ENCODE data around the gene ZNF562.

Gene ZNF562

DNA sequence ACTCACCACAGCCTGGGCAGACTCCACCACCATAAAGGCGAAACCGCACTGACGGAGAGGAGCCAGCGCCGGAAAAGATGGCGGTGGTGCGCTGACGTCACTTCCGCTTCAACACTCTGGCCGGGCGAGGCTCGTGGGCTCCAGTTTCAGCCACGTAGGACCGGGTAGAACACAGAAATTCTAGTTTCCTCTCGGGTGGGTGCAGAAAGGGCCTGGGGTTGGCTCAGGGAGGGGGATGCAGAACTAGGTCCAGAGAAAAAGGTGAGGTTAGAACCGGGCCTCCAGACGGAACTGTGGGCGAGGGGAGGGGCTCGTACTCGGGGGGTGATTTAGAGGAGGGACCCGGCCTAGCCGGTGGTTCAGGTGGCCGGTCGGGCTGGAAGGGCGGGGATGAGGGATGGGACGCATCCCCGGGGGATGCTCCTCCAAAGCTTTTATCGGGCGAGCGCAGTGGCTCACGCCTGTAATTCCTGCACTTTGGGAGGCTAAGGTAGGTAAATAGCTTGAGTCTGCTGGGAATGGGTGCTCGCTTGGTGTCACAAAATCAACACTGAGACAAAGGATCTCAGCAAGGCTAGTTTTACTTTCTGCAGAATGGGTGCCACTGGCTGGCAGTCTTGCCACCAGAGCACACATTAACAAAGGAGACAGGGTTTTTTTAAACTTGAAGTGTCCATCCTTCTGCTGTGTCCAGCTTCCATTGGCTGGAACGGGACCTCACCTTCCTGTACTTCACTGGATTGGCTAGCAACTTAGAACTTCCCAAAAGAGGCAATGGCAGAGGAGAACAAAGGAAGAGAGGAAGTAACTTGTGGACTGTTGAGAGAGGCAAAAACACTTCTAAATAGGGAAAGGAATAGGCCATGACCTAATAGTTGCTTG, 53.5 kb downstream of the ZNF562 start, which contains the start of gene ZNF561:
ZNF561 (minus strand) TSS at position 77 of the 882 bp plus-strand sequence. CDS start 1,776 bp downstream, outside the sequence.
- TF ChIP-seq POLR2AphosphoS5 (IDR thresholded peaks at IDR 0.05; ENCODE audit: low read depth, low read length) (peak; percentile 79), FOXP2 (optimal IDR thresholded peaks at IDR 0.05; ENCODE audit: borderline replicate concordance, extremely low read depth, extremely low read length, insufficient read depth) (no peak), SIN3A (IDR thresholded peaks at IDR 0.05; ENCODE audit: borderline replicate concordance, insufficient read depth, low read length) (no peak), TAF1 (IDR thresholded peaks at IDR 0.05; ENCODE audit: borderline replicate concordance, insufficient read depth, low read length) (peak; percentile 80; the same call in 1 of the 2 replicates)
- TF ChIP-seq, protein P1, sequence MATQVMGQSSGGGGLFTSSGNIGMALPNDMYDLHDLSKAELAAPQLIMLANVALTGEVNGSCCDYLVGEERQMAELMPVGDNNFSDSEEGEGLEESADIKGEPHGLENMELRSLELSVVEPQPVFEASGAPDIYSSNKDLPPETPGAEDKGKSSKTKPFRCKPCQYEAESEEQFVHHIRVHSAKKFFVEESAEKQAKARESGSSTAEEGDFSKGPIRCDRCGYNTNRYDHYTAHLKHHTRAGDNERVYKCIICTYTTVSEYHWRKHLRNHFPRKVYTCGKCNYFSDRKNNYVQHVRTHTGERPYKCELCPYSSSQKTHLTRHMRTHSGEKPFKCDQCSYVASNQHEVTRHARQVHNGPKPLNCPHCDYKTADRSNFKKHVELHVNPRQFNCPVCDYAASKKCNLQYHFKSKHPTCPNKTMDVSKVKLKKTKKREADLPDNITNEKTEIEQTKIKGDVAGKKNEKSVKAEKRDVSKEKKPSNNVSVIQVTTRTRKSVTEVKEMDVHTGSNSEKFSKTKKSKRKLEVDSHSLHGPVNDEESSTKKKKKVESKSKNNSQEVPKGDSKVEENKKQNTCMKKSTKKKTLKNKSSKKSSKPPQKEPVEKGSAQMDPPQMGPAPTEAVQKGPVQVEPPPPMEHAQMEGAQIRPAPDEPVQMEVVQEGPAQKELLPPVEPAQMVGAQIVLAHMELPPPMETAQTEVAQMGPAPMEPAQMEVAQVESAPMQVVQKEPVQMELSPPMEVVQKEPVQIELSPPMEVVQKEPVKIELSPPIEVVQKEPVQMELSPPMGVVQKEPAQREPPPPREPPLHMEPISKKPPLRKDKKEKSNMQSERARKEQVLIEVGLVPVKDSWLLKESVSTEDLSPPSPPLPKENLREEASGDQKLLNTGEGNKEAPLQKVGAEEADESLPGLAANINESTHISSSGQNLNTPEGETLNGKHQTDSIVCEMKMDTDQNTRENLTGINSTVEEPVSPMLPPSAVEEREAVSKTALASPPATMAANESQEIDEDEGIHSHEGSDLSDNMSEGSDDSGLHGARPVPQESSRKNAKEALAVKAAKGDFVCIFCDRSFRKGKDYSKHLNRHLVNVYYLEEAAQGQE (IDR thresholded peaks at IDR 0.05; ENCODE audit: insufficient read depth in 1 of 2, low read depth in 2 of 2, low read length in 2 of 2), result no peak

DNA sequence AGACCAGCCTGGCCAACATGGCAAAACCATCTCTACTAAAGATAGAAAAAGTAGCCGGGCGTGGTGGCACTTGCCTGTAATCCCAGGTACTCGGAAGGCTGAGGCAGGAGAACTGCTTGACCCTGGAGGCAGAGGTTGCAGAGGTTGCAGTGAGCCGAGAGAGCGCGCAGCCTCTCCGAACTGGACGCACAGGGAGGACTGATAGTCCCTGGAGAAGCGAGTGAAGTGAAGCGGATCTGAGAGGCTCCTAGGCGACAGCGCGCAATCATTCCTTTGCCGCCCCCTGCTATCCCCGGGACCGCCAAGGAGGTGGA, 54.1 kb downstream of the ZNF562 start:
- TF ChIP-seq TAF1 (IDR thresholded peaks at IDR 0.05; ENCODE audit: borderline replicate concordance, insufficient read depth, low read length) (no peak), POLR2AphosphoS5 (IDR thresholded peaks at IDR 0.05; ENCODE audit: low read depth, low read length) (no peak), SIN3A (IDR thresholded peaks at IDR 0.05; ENCODE audit: borderline replicate concordance, insufficient read depth, low read length) (no peak), FOXP2 (optimal IDR thresholded peaks at IDR 0.05; ENCODE audit: borderline replicate concordance, extremely low read depth, extremely low read length, insufficient read depth) (no peak)
- TF ChIP-seq, protein P1 (IDR thresholded peaks at IDR 0.05; ENCODE audit: insufficient read depth in 1 of 2, low read depth in 2 of 2, low read length in 2 of 2), result no peak

DNA sequence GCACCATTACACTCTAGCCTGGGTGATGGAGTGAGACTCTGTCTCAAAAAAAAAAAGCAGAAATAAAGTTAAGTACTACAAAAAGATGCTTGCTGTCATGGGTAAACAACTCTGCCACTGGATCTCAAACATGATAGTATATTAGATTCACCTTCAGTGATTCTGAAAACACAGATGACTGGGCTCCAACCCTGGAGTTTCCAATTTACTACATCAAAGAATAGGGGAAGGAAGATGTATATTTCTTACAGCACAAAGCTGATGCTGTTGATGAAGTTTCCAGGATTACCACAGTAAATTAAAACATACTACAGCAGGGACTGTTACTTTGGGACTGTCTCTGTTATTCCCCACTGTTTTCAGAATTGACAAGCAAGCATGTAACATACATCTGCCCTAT, 59.1 kb downstream of the ZNF562 start:
- no peak for TF ChIP-seq POLR2AphosphoS5 (IDR thresholded peaks at IDR 0.05; ENCODE audit: low read depth, low read length)
- TF ChIP-seq, protein P1 (IDR thresholded peaks at IDR 0.05; ENCODE audit: insufficient read depth in 1 of 2, low read depth in 2 of 2, low read length in 2 of 2), result no peak
- TF ChIP-seq FOXP2 (optimal IDR thresholded peaks at IDR 0.05; ENCODE audit: borderline replicate concordance, extremely low read depth, extremely low read length, insufficient read depth), result no peak
- TF ChIP-seq SIN3A (IDR thresholded peaks at IDR 0.05; ENCODE audit: borderline replicate concordance, insufficient read depth, low read length), result no peak

DNA sequence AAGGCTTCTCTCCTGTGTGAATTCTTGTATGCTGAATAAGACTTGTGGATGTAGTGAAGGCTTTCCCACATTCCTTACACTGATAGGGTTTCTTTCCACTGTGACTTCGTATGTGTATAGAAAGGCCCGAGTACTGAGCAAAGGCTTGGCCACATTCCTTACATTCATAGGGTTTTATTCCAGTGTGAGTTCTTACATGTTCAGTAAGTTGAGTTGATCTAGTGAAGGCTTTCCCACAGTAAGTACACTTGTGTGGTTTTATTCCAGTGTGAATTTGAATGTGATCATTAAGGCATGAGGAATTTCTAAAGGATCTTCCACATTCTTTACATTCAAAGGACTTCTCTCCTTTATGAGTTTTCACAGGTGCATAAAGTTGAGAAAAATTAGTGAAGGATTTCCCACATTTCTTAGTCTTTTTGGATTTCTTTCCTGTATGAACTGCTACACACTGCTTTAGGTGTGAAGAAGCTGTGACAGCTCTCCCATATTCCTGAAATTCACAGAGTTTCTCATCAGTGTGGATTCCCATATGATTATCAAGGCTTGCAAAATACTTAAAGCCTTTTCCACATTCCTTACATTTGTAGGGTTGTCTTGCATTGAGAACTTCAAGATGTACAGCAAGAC, 64.3 kb downstream of the ZNF562 start:
- TF ChIP-seq, protein P1 (IDR thresholded peaks at IDR 0.05; ENCODE audit: insufficient read depth in 1 of 2, low read depth in 2 of 2, low read length in 2 of 2), result no peak
- TF ChIP-seq SIN3A (IDR thresholded peaks at IDR 0.05; ENCODE audit: borderline replicate concordance, insufficient read depth, low read length), result no peak
- TF ChIP-seq POLR2AphosphoS5 (IDR thresholded peaks at IDR 0.05; ENCODE audit: low read depth, low read length), result no peak
- TF ChIP-seq TAF1 (IDR thresholded peaks at IDR 0.05; ENCODE audit: borderline replicate concordance, insufficient read depth, low read length), result no peak
- TF ChIP-seq FOXP2 (optimal IDR thresholded peaks at IDR 0.05; ENCODE audit: borderline replicate concordance, extremely low read depth, extremely low read length, insufficient read depth), result no peak
